Transverse colon (tissue), 4 donors: ENCODE measurements around the gene ZDHHC22.

Source experiments
- EP300 ChIP-seq: sonication (generic); formaldehyde crosslinking; IDR thresholded peaks from one replicate; pipeline ENCODE4 v1.6.1; 2017; ENCODE audit warnings: antibody characterized with exemption, low read depth
- POLR2A ChIP-seq: fragments of 450-650 bp; IDR thresholded peaks from one replicate; pipeline ENCODE4 v1.6.1; 2016; ENCODE audit warnings: antibody characterized with exemption, mild to moderate bottlenecking, moderate library complexity
- POLR2AphosphoS5 ChIP-seq, 3 donors: sonication (generic); formaldehyde crosslinking; IDR thresholded peaks; one replicate each; pipeline ENCODE4 v1.6.1; 2016; ENCODE audit warnings: antibody characterized with exemption in 3 of 3
- TF ChIP-seq, protein P1 (sequence below), 5 experiments: fragments of 200-600 bp in 3 of 5; fragments of 450-650 bp in 2 of 5; sonication (generic) in 3 of 5; IDR thresholded peaks; 1 replicate in 2 of 5; 2 replicates in 3 of 5; pipeline ENCODE4 v1.5.1; 2016 to 2017; ENCODE audit warnings: antibody characterized with exemption in 5 of 5, inconsistent platforms in 3 of 5, mild to moderate bottlenecking in 2 of 5, moderate library complexity in 1 of 5

DNA sequence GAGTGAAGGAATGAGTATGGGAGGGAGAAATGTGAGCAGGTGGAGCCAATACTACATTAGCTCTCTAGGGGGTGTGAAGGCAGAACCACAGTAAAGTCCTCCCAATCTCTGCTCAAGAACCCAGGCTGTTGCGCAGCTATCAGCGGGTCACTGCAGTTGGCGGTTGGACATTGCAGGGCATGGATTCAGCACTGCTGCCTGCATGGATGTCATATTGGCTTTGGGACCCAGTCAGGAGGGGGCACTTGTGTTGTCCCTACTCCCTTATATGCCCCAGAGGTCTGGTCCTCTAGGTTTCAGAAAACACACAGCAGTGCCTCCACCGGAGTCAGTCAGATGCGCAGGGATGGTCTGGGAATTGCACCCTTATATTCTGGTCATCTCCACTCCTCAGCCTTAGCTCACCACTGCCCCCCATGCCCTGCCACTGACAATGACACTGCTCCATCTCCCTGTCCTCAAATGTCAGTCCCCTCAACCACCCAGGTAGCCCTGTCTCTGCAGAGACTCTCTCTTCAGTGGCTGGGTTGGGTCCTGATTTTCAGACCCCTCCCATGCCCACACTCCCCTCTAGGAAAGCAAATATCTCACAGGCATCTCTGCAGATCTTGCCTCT is 9.6 kb downstream of the ZDHHC22 start:
- TF ChIP-seq, protein P1, sequence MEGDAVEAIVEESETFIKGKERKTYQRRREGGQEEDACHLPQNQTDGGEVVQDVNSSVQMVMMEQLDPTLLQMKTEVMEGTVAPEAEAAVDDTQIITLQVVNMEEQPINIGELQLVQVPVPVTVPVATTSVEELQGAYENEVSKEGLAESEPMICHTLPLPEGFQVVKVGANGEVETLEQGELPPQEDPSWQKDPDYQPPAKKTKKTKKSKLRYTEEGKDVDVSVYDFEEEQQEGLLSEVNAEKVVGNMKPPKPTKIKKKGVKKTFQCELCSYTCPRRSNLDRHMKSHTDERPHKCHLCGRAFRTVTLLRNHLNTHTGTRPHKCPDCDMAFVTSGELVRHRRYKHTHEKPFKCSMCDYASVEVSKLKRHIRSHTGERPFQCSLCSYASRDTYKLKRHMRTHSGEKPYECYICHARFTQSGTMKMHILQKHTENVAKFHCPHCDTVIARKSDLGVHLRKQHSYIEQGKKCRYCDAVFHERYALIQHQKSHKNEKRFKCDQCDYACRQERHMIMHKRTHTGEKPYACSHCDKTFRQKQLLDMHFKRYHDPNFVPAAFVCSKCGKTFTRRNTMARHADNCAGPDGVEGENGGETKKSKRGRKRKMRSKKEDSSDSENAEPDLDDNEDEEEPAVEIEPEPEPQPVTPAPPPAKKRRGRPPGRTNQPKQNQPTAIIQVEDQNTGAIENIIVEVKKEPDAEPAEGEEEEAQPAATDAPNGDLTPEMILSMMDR (IDR thresholded peaks at IDR 0.05) = no peak
- TF ChIP-seq POLR2A (no peak), EP300 (no peak), POLR2AphosphoS5 (IDR thresholded peaks at IDR 0.05) (no peak)
